Muscle of leg (tissue), 11 donors: ENCODE measurements around the gene SEZ6. TPM values are rescaled to one million over a fixed set of nuclear protein-coding genes. Genes with fewer than 3 reads are reported as not detected.

Experiments used
- DNase-seq: peaks from one replicate; pipeline ENCODE4 v3.0.0; 2013
- H3K27ac ChIP-seq: one replicate; pipeline ENCODE4 v1.5.1; 2013; ENCODE audit warnings: mild to moderate bottlenecking, low read length, control low read depth
- H3K27me3 ChIP-seq: one replicate; pipeline ENCODE4 v1.6.1; 2013; ENCODE audit warnings: low read length; ENCODE audit not compliant: control insufficient read depth, insufficient read depth
- H3K36me3 ChIP-seq: one replicate; pipeline ENCODE4 v1.6.1; 2013; ENCODE audit warnings: low read length; ENCODE audit not compliant: control insufficient read depth, insufficient read depth
- H3K4me1 ChIP-seq: one replicate; pipeline ENCODE4 v1.6.1; 2013; ENCODE audit warnings: low read length; ENCODE audit not compliant: control insufficient read depth, insufficient read depth
- H3K4me3 ChIP-seq: one replicate; pipeline ENCODE4 v1.5.1; 2013; ENCODE audit warnings: low read length, control low read depth
- H3K9me3 ChIP-seq: replicated peaks from 2 replicates; pipeline ENCODE4 v1.6.1; 2013; ENCODE audit warnings: low read depth, low read length; ENCODE audit not compliant: control insufficient read depth
- WGBS: methylation state at CpG from one replicate; pipeline ENCODE4 v1.1.5; 2013; ENCODE audit warnings: missing lambda C conversion rate; ENCODE audit not compliant: insufficient coverage; 5-methylcytosine and 5-hydroxymethylcytosine counted together
- polyA plus RNA-seq, 8 donors: library from polyadenylated mRNA; unstranded; fragments of 120-200 nt; gene quantifications; one replicate each; pipeline versions ENCODE4 v1.2.1 to v1.2.3, GENCODE V29; 2013; ENCODE audit warnings: inconsistent platforms in 1 of 8, low replicate concordance in 1 of 8; ENCODE audit not compliant: insufficient read length in 8 of 8, insufficient read depth in 1 of 8
- total RNA-seq: library from RNA; stranded (reverse); fragments of 120-200 nt; gene quantifications from one replicate; pipeline ENCODE4 v1.2.4, GENCODE V29; 2013

The SEZ6 gene
- total and polyA plus RNA-seq, 9 donors = 0.04 to 0.44 (median 0.27) TPM

DNA sequence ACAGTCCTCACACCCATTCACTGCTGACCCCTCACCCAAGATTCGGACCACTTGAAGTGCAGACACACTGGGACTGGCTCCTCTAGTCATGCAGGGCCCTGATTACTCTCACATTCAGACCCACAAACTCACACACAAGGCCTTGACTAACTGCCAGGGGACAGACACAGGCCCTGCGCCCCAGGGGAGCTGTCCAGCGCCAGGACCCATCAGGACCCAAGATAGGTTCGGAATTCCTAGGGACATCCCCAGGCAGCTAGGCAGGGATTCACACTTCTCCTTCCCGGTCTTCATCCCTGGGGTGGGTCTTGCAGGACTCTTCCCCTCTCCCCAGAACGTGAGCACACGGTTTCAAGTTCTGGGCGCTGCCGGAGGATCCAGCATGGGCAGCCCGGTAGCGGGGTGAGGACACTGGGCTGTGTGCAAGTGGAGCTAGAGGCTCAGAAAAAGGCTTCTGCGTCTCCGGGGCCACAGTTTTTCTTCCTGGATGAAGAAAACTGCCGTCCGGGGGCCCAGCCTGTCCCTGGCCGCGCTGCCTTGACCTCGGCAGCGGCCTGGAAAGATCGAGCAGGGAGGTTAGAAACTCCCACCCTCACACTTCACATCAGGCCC is 1.6 kb downstream of the SEZ6 start:
- Histone ChIP-seq H3K36me3 (no peaks in the 10 kb centered on the region), H3K27ac (no peak overlapping the region), H3K4me3 (no peak overlapping the region), H3K4me1 (peaks cover 7% of the 10 kb centered on the region), H3K27me3 (peaks cover 83% of the 10 kb centered on the region), H3K9me3 (no peaks in the 10 kb centered on the region)
- 43% methylated on average over 14 of the region's 20 CpGs for WGBS
- no peak for DNase-seq

DNA sequence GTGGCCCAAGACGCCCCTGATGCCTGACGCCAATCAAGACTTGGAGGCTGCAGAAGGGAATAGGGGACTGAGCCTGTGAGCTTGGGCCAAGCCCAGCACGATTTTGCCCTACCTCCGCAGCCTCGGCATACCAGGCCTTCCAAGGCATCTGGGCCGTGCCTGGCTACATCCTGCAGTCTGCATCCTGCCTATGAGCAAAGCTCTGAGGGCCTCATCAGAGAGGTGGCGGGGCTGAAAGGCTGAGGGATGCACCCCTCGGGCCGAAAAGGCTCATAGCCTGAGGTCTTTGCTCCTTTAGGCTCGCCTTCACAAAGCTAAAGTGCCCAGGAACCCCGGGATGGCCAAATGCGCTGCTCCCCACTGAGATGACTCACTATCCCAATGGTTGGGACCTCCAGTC is 2.5 kb downstream of the SEZ6 start:
- H3K9me3 ChIP-seq = no peaks in the 10 kb centered on the region
- WGBS = 61% methylated on average over 11 of the region's 12 CpGs
- peaks cover 83% of the 10 kb centered on the region for H3K27me3 ChIP-seq
- no peaks in the 10 kb centered on the region for H3K36me3 ChIP-seq
- H3K4me3 ChIP-seq = no peak overlapping the region
- H3K4me1 ChIP-seq = peaks cover 7% of the 10 kb centered on the region
- no peak overlapping the region for H3K27ac ChIP-seq
- no peak for DNase-seq

DNA sequence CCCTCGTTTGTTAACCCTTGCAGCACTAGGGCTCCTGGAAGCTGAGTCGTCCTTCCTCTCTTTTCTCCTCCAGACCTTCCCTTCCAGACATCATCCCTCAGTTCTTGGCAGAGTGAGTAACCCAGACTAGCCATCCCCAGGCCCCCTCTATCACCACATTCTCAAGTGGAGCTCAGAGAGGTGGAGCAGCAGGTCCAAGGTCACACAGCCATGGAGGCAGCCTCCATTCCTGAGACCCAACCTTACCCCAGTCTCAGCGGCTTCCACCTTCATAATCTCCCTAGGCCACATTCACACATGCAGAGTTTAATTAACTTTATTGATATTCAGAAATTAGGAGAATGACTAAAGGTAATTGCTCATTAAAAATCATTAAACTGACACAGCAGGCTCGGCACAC is 3.0 kb downstream of the SEZ6 start:
- Histone ChIP-seq H3K27ac (no peak overlapping the region), H3K36me3 (no peaks in the 10 kb centered on the region), H3K27me3 (peaks cover 81% of the 10 kb centered on the region), H3K9me3 (no peaks in the 10 kb centered on the region), H3K4me1 (peaks cover 7% of the 10 kb centered on the region), H3K4me3 (no peak overlapping the region)
- 20% methylated on average over 2 of the region's 4 CpGs for WGBS
- DNase-seq = no peak

DNA sequence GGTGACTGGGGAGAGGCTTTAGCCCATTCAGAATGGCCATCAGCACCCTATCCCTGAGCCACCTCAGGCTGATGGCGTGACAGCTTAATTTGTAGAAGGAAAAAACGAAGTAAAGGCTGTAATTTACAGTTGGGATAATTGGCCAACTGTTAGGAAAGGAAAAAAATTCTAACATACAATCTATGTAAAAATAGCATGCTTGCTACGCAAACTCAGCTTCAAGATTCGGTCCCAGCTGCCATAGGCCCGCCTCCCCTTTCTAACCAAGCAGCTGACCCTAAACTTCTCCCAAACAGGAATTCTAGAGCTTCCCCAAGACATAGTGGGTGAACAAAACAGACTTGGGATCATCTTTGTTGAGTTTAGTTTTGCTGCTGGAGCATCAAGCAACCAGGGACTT is 4.9 kb downstream of the SEZ6 start:
- Histone ChIP-seq H3K27me3 (peaks cover 78% of the 10 kb centered on the region), H3K4me3 (no peak overlapping the region), H3K9me3 (no peaks in the 10 kb centered on the region), H3K4me1 (peaks cover 3% of the 10 kb centered on the region), H3K36me3 (no peaks in the 10 kb centered on the region), H3K27ac (no peak overlapping the region)
- no CpG with 5 or more reads among the region's 5 CpGs for WGBS
- DNase-seq = no peak

DNA sequence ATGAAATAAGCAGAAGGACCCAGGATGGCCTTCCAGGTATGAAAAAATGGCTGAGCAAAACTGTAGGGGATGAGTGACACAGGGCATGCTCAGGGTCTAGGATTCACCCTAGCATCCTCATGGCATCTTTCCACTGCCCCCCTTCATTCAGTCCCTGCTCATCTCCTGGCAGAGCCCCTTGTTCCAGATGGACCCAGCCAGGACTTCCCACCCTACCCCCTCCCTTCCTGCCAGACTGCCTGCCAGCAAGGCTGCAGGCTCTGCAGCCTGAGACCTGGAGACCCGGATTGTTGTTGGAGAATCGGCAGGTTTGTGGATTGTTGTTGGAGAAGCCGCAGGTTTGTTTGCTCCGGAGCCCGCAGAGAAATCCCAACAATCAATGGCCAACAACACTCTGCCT is 6.6 kb downstream of the SEZ6 start:
- Histone ChIP-seq H3K27me3 (peaks cover 66% of the 10 kb centered on the region), H3K27ac (no peak overlapping the region), H3K9me3 (no peaks in the 10 kb centered on the region), H3K36me3 (no peaks in the 10 kb centered on the region), H3K4me1 (no peaks in the 10 kb centered on the region), H3K4me3 (no peak overlapping the region)
- no peak for DNase-seq
- no CpG with 5 or more reads among the region's 5 CpGs for WGBS

DNA sequence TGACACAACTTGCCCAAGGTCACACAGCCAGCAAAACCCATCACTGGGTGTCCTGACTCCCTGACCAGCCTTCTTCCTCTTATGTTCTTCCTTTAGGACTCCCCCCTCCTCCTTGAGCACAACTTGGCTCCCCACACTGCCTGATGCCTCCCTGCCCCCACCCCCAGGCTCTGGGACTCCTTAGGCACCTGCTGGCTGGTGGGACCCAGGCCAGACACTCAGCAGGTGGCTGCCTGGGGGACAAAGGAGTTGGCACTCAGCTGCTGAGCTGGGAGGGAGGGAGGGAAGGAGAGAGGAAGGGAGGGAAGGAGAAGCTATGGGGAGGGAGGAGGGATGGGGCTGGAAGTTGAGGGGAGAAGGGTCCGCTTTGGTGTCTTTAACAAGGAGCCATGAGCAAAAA is 8.0 kb downstream of the SEZ6 start:
- no peaks in the 10 kb centered on the region for H3K36me3 ChIP-seq
- H3K4me1 ChIP-seq = no peaks in the 10 kb centered on the region
- no peaks in the 10 kb centered on the region for H3K9me3 ChIP-seq
- WGBS = no CpG with 5 or more reads among the region's 1 CpG
- H3K27me3 ChIP-seq = peaks cover 61% of the 10 kb centered on the region
- H3K4me3 ChIP-seq = no peak overlapping the region
- no peak for DNase-seq
- H3K27ac ChIP-seq = no peak overlapping the region

DNA sequence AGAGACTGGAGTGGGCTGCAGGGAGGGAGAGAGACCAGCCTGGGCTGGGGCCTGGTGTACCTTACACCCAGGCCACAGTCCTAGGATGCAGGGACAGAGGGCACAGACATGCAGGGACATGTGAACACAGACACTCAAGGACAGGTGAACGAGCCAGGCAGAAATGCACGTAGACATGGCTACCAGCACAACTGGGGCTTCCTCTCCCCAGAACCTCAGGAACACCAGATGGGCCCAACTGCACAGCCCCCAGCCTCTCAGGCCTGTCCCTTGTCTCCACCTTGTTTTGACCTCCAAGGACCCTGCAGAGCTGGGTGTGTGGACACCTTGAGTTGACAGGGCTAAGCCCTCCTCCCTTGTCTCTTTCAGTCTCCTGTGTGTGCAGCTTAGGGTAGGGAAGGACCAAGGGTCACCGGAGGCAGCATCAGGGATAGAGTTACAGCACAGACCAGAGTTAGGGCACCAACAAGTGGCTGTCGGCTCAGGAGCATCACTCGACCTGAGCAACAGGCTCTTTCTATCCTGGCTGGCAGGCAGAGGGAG is 9.2 kb downstream of the SEZ6 start:
- peaks cover 51% of the 10 kb centered on the region for H3K27me3 ChIP-seq
- WGBS = 37% methylated on average over 5 of the region's 5 CpGs

DNA sequence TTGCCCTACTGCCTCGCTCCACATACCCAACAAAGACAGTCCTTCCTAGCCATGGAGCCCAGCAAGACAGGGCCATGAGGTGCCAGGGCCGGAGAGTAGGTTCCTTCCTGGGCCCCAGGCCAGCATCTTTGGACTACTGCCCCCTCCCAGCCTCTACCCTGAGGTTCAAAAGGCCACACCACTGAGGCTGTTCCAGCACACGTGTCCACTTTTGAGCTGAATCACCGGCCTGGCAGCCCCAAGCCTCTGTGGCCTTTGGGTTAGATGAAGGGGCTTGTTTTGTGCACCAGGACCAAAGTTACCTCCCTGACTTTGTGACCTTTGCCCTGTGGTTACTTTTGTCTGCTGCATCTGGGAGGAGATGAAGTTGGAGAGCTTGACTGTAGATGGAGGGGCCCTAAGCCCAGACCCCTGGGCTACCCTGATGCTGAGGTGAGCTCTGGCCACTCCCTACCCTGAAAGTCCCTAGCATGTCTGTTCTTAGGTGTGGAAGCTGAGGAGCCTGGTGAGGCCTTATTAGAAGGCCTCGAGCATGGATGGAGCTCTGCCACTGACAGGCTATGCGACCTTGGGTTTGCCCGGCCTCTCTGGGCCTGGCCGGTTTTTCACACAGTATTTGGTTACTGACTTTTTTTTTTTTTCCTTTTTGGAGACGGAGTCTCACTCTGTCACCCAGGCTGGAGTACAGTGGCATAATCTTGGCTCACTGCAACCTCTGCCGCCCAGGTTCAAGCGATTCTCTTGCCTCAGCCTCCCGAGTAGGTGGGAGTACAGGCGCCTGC is 12.0 kb downstream of the SEZ6 start:
- Histone ChIP-seq H3K27ac (no peak overlapping the region), H3K9me3 (no peaks in the 10 kb centered on the region), H3K27me3 (peaks cover 34% of the 10 kb centered on the region), H3K36me3 (no peaks in the 10 kb centered on the region), H3K4me1 (no peaks in the 10 kb centered on the region), H3K4me3 (no peak overlapping the region)
- no peak for DNase-seq
- WGBS = 69% methylated on average over 10 of the region's 13 CpGs

More for the DNA sequence above, 9.2 kb downstream of the SEZ6 start:
- Histone ChIP-seq H3K4me3 (no peak overlapping the region), H3K36me3 (no peaks in the 10 kb centered on the region), H3K27ac (no peak overlapping the region), H3K9me3 (no peaks in the 10 kb centered on the region), H3K4me1 (no peaks in the 10 kb centered on the region)
- no peak for DNase-seq

DNA sequence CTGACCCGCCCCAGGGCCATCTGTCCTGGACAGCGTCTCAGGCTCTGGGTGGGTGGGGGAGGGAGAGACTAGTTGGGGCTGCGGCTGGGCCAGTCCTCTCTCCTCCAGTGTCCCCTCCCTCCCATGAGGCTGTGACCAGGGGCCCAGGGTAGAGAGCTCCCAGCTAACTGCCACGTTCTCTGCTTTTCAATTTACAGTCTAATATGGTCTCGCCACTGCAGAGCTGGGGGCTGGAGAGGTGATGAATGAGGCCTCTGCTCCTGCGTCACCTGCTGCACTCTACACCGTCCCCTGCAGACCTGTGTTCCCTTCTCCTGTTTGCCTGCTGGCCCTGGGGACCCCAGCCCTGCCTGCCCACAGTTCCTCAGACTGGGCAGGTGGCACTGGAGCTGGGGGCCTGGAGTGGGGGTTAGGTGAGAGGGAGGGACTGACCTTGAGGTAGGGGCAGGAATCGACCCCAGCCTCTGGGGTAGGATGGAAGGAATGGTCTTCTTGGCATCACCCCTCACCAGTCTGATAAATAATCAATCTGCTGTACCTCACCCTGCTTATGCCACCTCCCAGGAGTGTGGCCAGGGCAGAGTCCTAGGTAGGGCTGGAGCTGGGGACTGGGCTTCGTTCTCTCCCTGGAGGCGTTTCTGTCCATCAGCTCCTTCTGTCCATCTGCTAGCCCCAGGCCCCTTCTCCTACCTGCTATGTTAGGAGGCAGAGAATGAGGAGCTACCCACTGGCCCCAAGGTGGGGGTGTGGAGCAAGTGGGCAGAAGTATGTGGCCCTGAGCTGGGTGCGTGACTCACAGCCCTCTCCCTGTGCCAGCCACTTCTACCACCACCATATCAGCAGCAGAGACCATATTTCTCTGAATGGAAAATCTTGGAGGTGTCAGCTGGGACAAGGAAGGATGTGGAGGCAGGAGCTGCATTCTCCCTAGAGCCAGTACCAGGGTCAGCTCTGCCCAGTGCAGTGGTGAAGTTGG is 12.9 kb downstream of the SEZ6 start:
- H3K27me3 ChIP-seq = peaks cover 32% of the 10 kb centered on the region
- no peak overlapping the region for H3K4me3 ChIP-seq
- 53% methylated on average over 3 of the region's 11 CpGs for WGBS
- no peak overlapping the region for H3K27ac ChIP-seq
- H3K9me3 ChIP-seq = no peaks in the 10 kb centered on the region
- DNase-seq = no peak
- H3K36me3 ChIP-seq = no peaks in the 10 kb centered on the region
- H3K4me1 ChIP-seq = no peaks in the 10 kb centered on the region

DNA sequence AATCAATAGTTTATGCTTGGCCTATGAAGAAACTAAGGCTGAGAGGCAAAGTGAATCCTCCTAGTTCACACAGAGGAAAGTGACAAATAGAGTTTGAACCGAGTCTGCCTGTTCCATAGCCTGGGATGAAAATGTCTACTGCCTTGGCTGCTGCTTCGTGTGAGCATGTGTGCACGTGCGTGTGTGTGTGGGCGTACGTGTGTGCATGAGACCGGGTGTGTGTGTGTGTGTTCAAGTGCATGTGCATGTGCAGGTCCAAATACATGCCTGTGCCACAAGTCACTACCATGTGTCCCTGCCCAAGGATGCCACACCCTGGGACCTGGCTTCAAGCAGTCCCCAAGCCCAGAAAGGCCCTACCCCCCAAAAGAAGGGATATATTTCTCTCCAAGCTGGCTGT is 13.6 kb downstream of the SEZ6 start:
- no peak for DNase-seq
- H3K27ac ChIP-seq = no peak overlapping the region
- H3K27me3 ChIP-seq = peaks cover 30% of the 10 kb centered on the region
- H3K36me3 ChIP-seq = no peaks in the 10 kb centered on the region
- H3K4me3 ChIP-seq = no peak overlapping the region
- peaks cover 5% of the 10 kb centered on the region for H3K4me1 ChIP-seq
- no peaks in the 10 kb centered on the region for H3K9me3 ChIP-seq
- WGBS = 65% methylated on average over 6 of the region's 7 CpGs
